HepG2 (cell line): ENCODE results near the gene RGS11. TPM values are rescaled to one million over a fixed set of nuclear protein-coding genes. Genes with fewer than 3 reads are reported as not detected.

Source experiments
- CBFB ChIP-seq: sonication (generic); formaldehyde crosslinking; IDR thresholded peaks from 2 replicates; pipeline ENCODE4 v1.4.0; 2020; ENCODE audit warnings: missing genetic modification reagents
- CREM ChIP-seq, 2 experiments: sonication (generic) in 1 of 2; formaldehyde crosslinking in 1 of 2; IDR thresholded peaks; 2 replicates each; pipeline versions ENCODE4 v1.4.0 to v1.6.1; 2016 to 2020; ENCODE audit warnings: antibody characterized with exemption in 1 of 2, mild to moderate bottlenecking in 1 of 2, missing genetic modification reagents in 1 of 2
- FOXA1 ChIP-seq, 2 experiments: fragments of 450-650 bp in 1 of 2; sonication (generic) in 1 of 2; formaldehyde crosslinking in 1 of 2; IDR thresholded peaks; 2 replicates each; pipeline versions ENCODE4 v1.4.0 to v1.6.1; 2016 to 2020; ENCODE audit warnings: missing genetic modification reagents in 1 of 2
- GMEB1 ChIP-seq: sonication (generic); formaldehyde crosslinking; IDR thresholded peaks from 2 replicates; pipeline ENCODE4 v1.5.1; 2020; ENCODE audit warnings: missing genetic modification reagents, mild to moderate bottlenecking, borderline replicate concordance
- HDAC2 ChIP-seq: sonication (generic); formaldehyde crosslinking; IDR thresholded peaks from 2 replicates; pipeline ENCODE4 v1.4.0; 2020; ENCODE audit warnings: missing genetic modification reagents
- IKZF4 ChIP-seq: sonication (generic); formaldehyde crosslinking; IDR thresholded peaks from 2 replicates; pipeline ENCODE4 v1.5.1; 2020; ENCODE audit warnings: borderline replicate concordance, mild to moderate bottlenecking, low read depth, missing genetic modification reagents; ENCODE audit errors: not compliant biosample characterization
- MZF1 ChIP-seq: sonication (generic); formaldehyde crosslinking; IDR thresholded peaks from 2 replicates; pipeline ENCODE4 v1.8.1; 2023; ENCODE audit warnings: mild to moderate bottlenecking, missing genetic modification reagents, borderline replicate concordance
- NCOA1 ChIP-seq: sonication (generic); formaldehyde crosslinking; IDR thresholded peaks from 2 replicates; pipeline ENCODE4 v1.9.0; 2021; ENCODE audit warnings: missing genetic modification reagents
- NKX3-1 ChIP-seq: sonication (generic); formaldehyde crosslinking; IDR thresholded peaks from 2 replicates; pipeline ENCODE4 v1.5.0; 2020; ENCODE audit warnings: missing genetic modification reagents
- PAF1 ChIP-seq: IDR thresholded peaks from 2 replicates; pipeline ENCODE4 v1.6.1; 2016; ENCODE audit warnings: missing genetic modification reagents, missing compliant biosample characterization
- PRPF4 ChIP-seq: fragments of 200-400 bp; formaldehyde crosslinking; IDR thresholded peaks from 2 replicates; pipeline ENCODE4 v1.6.1; 2016; ENCODE audit warnings: low read length, low read depth; ENCODE audit not compliant: poor library complexity, severe bottlenecking
- SALL1 ChIP-seq: sonication (generic); formaldehyde crosslinking; IDR thresholded peaks from 2 replicates; pipeline ENCODE4 v1.8.0; 2022; ENCODE audit warnings: mild to moderate bottlenecking, missing genetic modification reagents
- SRSF4 ChIP-seq: fragments of 200-400 bp; formaldehyde crosslinking; IDR thresholded peaks from one replicate; pipeline ENCODE4 v1.6.1; 2018; ENCODE audit warnings: mild to moderate bottlenecking, low read depth, low read length, moderate library complexity; ENCODE audit not compliant: poor library complexity, severe bottlenecking
- ZBTB2 ChIP-seq: sonication (generic); formaldehyde crosslinking; IDR thresholded peaks from 2 replicates; pipeline ENCODE4 v1.8.0; 2022; ENCODE audit warnings: low read depth, missing genetic modification reagents
- ZBTB4 ChIP-seq: sonication (generic); formaldehyde crosslinking; IDR thresholded peaks from 2 replicates; pipeline ENCODE4 v1.4.0; 2020; ENCODE audit warnings: missing genetic modification reagents, mild to moderate bottlenecking, borderline replicate concordance
- ZNF264 ChIP-seq: sonication (generic); formaldehyde crosslinking; IDR thresholded peaks from 2 replicates; pipeline ENCODE4 v1.4.0; 2020; ENCODE audit warnings: missing genetic modification reagents
- ZNF33A ChIP-seq: sonication (generic); formaldehyde crosslinking; IDR thresholded peaks from 2 replicates; pipeline ENCODE4 v1.5.1; 2020; ENCODE audit warnings: missing genetic modification reagents, mild to moderate bottlenecking, moderate library complexity, borderline replicate concordance
- ZNF382 ChIP-seq: sonication (generic); formaldehyde crosslinking; IDR thresholded peaks from 2 replicates; pipeline ENCODE4 v1.5.0; 2020; ENCODE audit warnings: missing genetic modification reagents, mild to moderate bottlenecking, borderline replicate concordance
- ZNF556 ChIP-seq: sonication (generic); formaldehyde crosslinking; IDR thresholded peaks from 2 replicates; pipeline ENCODE4 v1.4.0; 2020; ENCODE audit warnings: mild to moderate bottlenecking, missing genetic modification reagents, borderline replicate concordance
- ZNF570 ChIP-seq: sonication (generic); formaldehyde crosslinking; IDR thresholded peaks from 2 replicates; pipeline ENCODE4 v1.4.0; 2020; ENCODE audit warnings: mild to moderate bottlenecking, missing genetic modification reagents, borderline replicate concordance
- ZNF75D ChIP-seq: sonication (generic); formaldehyde crosslinking; IDR thresholded peaks from 2 replicates; pipeline ENCODE4 v1.8.1; 2023; ENCODE audit warnings: missing genetic modification reagents, mild to moderate bottlenecking, borderline replicate concordance
- polyA plus RNA-seq, 8 experiments: library from polyadenylated mRNA; depleted of rRNA in 3 of 8; stranded (reverse) in 7 of 8; unstranded in 1 of 8; fragments of >200 nt; fragmentation: Illumina TruSeq in 4 of 8; extraction: Trizol in 4 of 8; gene quantifications; 2 replicates each; pipeline versions ENCODE4 v1.2.1 to v1.2.3, GENCODE V29; 2011 to 2016; ENCODE audit warnings: low read depth in 4 of 8, missing spikeins in 1 of 8, mixed read lengths in 1 of 8; ENCODE audit not compliant: insufficient read depth in 1 of 8
- total RNA-seq, 5 experiments: library from RNA; depleted of rRNA; stranded (reverse); fragments of >200 nt; fragmentation: Illumina TruSeq; extraction: Trizol; gene quantifications; 2 replicates each; pipeline ENCODE4 v1.2.3, GENCODE V29; 2016; ENCODE audit warnings: low read depth in 1 of 5

RGS11 gene
- total and polyA plus RNA-seq, 2 of the 13 experiments (the other 11 are each of a cell fraction or from before 2014, with no cell fraction given), result 0.11 TPM; not detected in 1

- TF ChIP-seq CBFB (CRISPR knock-in tag) (peak; percentile 94; the same call in 1 of the 2 replicates), ZNF382 (CRISPR knock-in tag) (no peak), PAF1 (no peak), ZNF75D (CRISPR knock-in tag) (0 out of 2 replicates have a peak, but pooled peaks have one; percentile 42), NKX3-1 (CRISPR knock-in tag) (peak; percentile 95), NCOA1 (CRISPR knock-in tag) (peak; percentile 59), ZNF556 (CRISPR knock-in tag) (peak; percentile 72; the same call in 1 of the 2 replicates), SRSF4 (no peak), MZF1 (CRISPR knock-in tag) (peak; percentile 90; the same call in 1 of the 2 replicates), ZBTB4 (CRISPR knock-in tag) (0 out of 2 replicates have a peak, but pooled peaks have one; percentile 65), ZNF570 (CRISPR knock-in tag) (0 out of 2 replicates have a peak, but pooled peaks have one; percentile 61), PRPF4 (no peak), ZBTB2 (CRISPR knock-in tag) (peak; percentile 89), GMEB1 (CRISPR knock-in tag) (peak; percentile 91), CREM (IDR thresholded peaks at IDR 0.05) (peak; percentile 96), CREM (CRISPR knock-in tag; IDR thresholded peaks at IDR 0.05) (peak; percentile 72; the same call in 1 of the 2 replicates), ZNF264 (CRISPR knock-in tag) (peak; percentile 82), SALL1 (CRISPR knock-in tag) (peak; percentile 98), FOXA1 (IDR thresholded peaks at IDR 0.05) (no peak), FOXA1 (CRISPR knock-in tag; IDR thresholded peaks at IDR 0.05) (peak; percentile 31; the same call in 1 of the 2 replicates), IKZF4 (peak; percentile 95), HDAC2 (CRISPR knock-in tag) (peak; percentile 73; the same call in 1 of the 2 replicates), ZNF33A (CRISPR knock-in tag) (peak; percentile 95)
These were observed 46.7 kb downstream of the RGS11 start, which contains the start of gene LUC7L (continued) for GRCh38 chr16:228852-229730.
